GM18526 (cell line): Measurements from ENCODE around the gene EPS8L3.

Experiments used
- POLR2A ChIP-seq: IDR thresholded peaks from 3 replicates; pipeline ENCODE4 v1.6.1; 2011; ENCODE audit not compliant: insufficient read length; ENCODE audit errors: extremely low read depth

Gene EPS8L3

GRCh38 chr1:109786531-109787021 lies 22.9 kb upstream of the EPS8L3 start:
- TF ChIP-seq POLR2A = no peak

GRCh38 chr1:109786112-109786480 lies 22.4 kb upstream of the EPS8L3 start:
- TF ChIP-seq POLR2A = no peak

GRCh38 chr1:109785446-109786111 lies 21.9 kb upstream of the EPS8L3 start:
- no peak for TF ChIP-seq POLR2A

- no peak for TF ChIP-seq POLR2A
Observed at GRCh38 chr1:109784551-109785252, 21.0 kb upstream of the EPS8L3 start.

- TF ChIP-seq POLR2A = no peak
Observed at GRCh38 chr1:109783436-109783835, 19.7 kb upstream of the EPS8L3 start.

GRCh38 chr1:109782927-109783326 lies 19.2 kb upstream of the EPS8L3 start:
- no peak for TF ChIP-seq POLR2A

- no peak for TF ChIP-seq POLR2A
Observed at GRCh38 chr1:109782514-109782913, 18.8 kb upstream of the EPS8L3 start.

GRCh38 chr1:109781806-109782205 lies 18.1 kb upstream of the EPS8L3 start:
- no peak for TF ChIP-seq POLR2A

- no peak for TF ChIP-seq POLR2A
Observed at GRCh38 chr1:109780982-109781381, 17.3 kb upstream of the EPS8L3 start.

- TF ChIP-seq POLR2A = no peak
Observed at GRCh38 chr1:109777980-109778625, 14.4 kb upstream of the EPS8L3 start.

- no peak for TF ChIP-seq POLR2A
Observed at GRCh38 chr1:109777436-109777835, 13.7 kb upstream of the EPS8L3 start.

- TF ChIP-seq POLR2A = no peak
Observed at GRCh38 chr1:109776911-109777310, 13.2 kb upstream of the EPS8L3 start.

- TF ChIP-seq POLR2A = no peak
Observed at GRCh38 chr1:109776206-109776835, 12.6 kb upstream of the EPS8L3 start.

GRCh38 chr1:109775398-109775797 lies 11.7 kb upstream of the EPS8L3 start:
- no peak for TF ChIP-seq POLR2A

GRCh38 chr1:109773900-109774485 lies 10.3 kb upstream of the EPS8L3 start:
- TF ChIP-seq POLR2A = no peak
